HAP-1 (cell line): ENCODE results near the gene EEFSEC.

Source experiments
- DNase-seq, 2 experiments: peaks; one replicate each; pipeline ENCODE4 v3.0.0-alpha.2; 2016 to 2020; ENCODE audit warnings: low spot score in 2 of 2
- H3K27me3 ChIP-seq: fragments of 250-450 bp; sonication (Bioruptor Pico); 2 replicates; pipeline ENCODE4 v1.5.1; 2020; ENCODE audit warnings: low read depth, mild to moderate bottlenecking, moderate library complexity
- H3K36me3 ChIP-seq: fragments of 250-450 bp; sonication (Bioruptor Pico); replicated peaks from 2 replicates; pipeline ENCODE4 v1.5.1; 2020; ENCODE audit warnings: mild to moderate bottlenecking
- H3K4me1 ChIP-seq: fragments of 250-450 bp; sonication (Bioruptor Pico); 2 replicates; pipeline ENCODE4 v1.5.1; 2020; ENCODE audit warnings: mild to moderate bottlenecking
- H3K4me3 ChIP-seq: fragments of 250-450 bp; sonication (Bioruptor Pico); 2 replicates; pipeline ENCODE4 v1.5.1; 2020; ENCODE audit warnings: mild to moderate bottlenecking, moderate library complexity
- H3K9me3 ChIP-seq: fragments of 250-450 bp; sonication (Bioruptor Pico); 2 replicates; pipeline ENCODE4 v1.5.1; 2020; ENCODE audit warnings: mild to moderate bottlenecking, moderate library complexity
- in situ Hi-C: fragments of 300-500 bp; cut with MboI; formaldehyde crosslinking; loops from 3 replicates; pipeline ENCODE4 v1.14.3; 2020; ENCODE audit warnings: low sequenced_read_pairs, inconsistent platforms, mixed read lengths

Gene EEFSEC

DNA sequence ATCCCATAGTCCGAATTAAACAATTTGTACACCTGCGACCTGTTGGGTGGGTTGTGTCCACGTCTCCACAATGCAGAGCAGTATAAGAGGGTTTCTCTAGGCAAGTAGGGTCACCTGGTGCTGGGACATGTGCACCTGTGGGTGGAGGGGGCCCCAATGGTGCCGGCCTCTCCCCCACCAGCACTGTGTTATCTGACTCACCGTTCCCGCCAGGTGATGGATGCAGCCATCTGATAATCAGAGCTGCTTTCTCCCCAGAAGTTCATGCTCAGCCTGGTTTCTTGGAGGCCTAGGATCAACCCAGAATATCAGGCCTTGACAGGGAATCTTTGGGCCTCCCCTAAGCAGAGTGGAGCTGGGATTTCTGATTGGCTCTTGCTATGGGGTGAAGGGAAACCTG is 227.4 kb downstream of the EEFSEC start:
- DNase-seq = no peak
- in situ Hi-C loops = no loop called here
- no peaks in the 10 kb centered on the region for H3K27me3 ChIP-seq
- H3K36me3 ChIP-seq = no peaks in the 10 kb centered on the region
- no peaks in the 10 kb centered on the region for H3K9me3 ChIP-seq
- H3K4me1 ChIP-seq = no peaks in the 10 kb centered on the region
- no peak overlapping the region for H3K4me3 ChIP-seq

- in situ Hi-C loops = no loop called here
- Histone ChIP-seq H3K36me3 (no peaks in the 10 kb centered on the region), H3K4me3 (no peak overlapping the region), H3K9me3 (no peaks in the 10 kb centered on the region), H3K4me1 (no peaks in the 10 kb centered on the region), H3K27me3 (no peaks in the 10 kb centered on the region)
- DNase-seq = no peak
Observed at GRCh38 chr3:128381609-128382008, 228.3 kb downstream of the EEFSEC start.

- in situ Hi-C loops = no loop called here
- no peak overlapping the region for H3K4me3 ChIP-seq
- H3K27me3 ChIP-seq = no peaks in the 10 kb centered on the region
- H3K4me1 ChIP-seq = no peaks in the 10 kb centered on the region
- no peak for DNase-seq
- H3K9me3 ChIP-seq = no peaks in the 10 kb centered on the region
- no peaks in the 10 kb centered on the region for H3K36me3 ChIP-seq
Observed at GRCh38 chr3:128382221-128382807, 229.0 kb downstream of the EEFSEC start.

DNA sequence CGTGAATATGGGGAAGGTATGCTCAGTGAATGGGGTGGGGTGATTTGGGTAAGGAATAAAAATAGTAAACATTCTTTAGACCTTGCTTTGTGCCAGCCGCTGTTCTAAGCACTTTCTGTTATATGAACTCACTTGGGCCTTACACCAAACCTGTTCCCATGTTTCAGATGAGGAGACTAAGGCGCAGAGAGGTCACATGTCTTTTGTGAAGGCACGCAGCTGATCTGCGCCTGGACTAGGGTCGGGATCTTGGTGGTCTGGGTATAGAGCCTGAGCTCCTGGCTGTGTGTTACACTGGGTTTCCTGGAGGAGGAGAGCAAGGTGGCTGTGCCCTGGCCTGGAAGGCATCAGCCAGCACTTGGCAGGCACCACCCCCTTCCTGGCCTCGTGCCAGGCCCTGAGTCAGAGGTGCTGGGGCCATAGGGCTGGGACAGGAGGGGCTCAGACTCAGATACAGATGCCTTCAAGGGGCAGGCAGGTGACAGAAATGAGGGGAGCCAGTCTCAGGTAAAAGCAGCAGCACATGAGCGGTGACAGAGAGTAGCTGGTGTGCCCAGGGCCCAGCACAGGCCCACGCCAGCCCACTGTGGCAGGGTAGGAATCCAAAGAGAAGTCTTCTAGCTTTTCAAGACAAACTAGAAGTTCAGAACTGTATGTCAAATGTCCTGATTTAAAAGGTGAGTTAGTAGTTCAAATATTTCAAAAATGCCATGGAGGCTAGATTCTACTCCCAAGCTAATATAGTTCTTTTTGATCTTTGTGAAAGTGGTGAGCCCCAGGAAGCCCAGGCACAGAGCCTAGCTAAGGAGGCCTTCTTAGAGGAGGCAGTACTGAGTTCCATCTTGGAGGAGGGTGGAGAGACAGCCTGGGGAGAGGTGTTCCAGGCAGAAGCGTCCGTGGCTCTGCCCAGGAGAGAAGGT is 230.3 kb downstream of the EEFSEC start:
- Histone ChIP-seq H3K9me3 (no peaks in the 10 kb centered on the region), H3K27me3 (no peaks in the 10 kb centered on the region), H3K4me3 (no peak overlapping the region), H3K36me3 (no peaks in the 10 kb centered on the region), H3K4me1 (no peaks in the 10 kb centered on the region)
- in situ Hi-C loops = no loop called here
- DNase-seq = peak in 1 of 2 experiments; percentile 52

- in situ Hi-C loops = no loop called here
Observed at GRCh38 chr3:128385080-128385832, 232.0 kb downstream of the EEFSEC start.

GRCh38 chr3:128388932-128389331 is 235.7 kb downstream of the EEFSEC start:
- Histone ChIP-seq H3K36me3 (no peaks in the 10 kb centered on the region), H3K4me1 (no peaks in the 10 kb centered on the region), H3K4me3 (no peak overlapping the region), H3K9me3 (no peaks in the 10 kb centered on the region), H3K27me3 (no peaks in the 10 kb centered on the region)
- in situ Hi-C loops = no loop called here
- DNase-seq = no peak

More at GRCh38 chr3:128385080-128385832, 232.0 kb downstream of the EEFSEC start:
- H3K9me3 ChIP-seq = no peaks in the 10 kb centered on the region
- no peak overlapping the region for H3K4me3 ChIP-seq
- no peaks in the 10 kb centered on the region for H3K36me3 ChIP-seq
- H3K27me3 ChIP-seq = no peaks in the 10 kb centered on the region
- DNase-seq = no peak
- no peaks in the 10 kb centered on the region for H3K4me1 ChIP-seq

GRCh38 chr3:128390867-128391266 is 237.6 kb downstream of the EEFSEC start:
- DNase-seq = no peak
- Histone ChIP-seq H3K36me3 (no peaks in the 10 kb centered on the region), H3K4me1 (no peaks in the 10 kb centered on the region), H3K4me3 (no peak overlapping the region), H3K9me3 (no peaks in the 10 kb centered on the region), H3K27me3 (no peaks in the 10 kb centered on the region)
- in situ Hi-C loops = no loop called here

GRCh38 chr3:128392021-128392420 is 238.7 kb downstream of the EEFSEC start:
- in situ Hi-C loops = no loop called here
- H3K27me3 ChIP-seq = no peaks in the 10 kb centered on the region
- H3K9me3 ChIP-seq = no peaks in the 10 kb centered on the region
- DNase-seq = no peak
- H3K4me3 ChIP-seq = no peak overlapping the region
- no peaks in the 10 kb centered on the region for H3K4me1 ChIP-seq
- no peaks in the 10 kb centered on the region for H3K36me3 ChIP-seq

- Histone ChIP-seq H3K9me3 (no peaks in the 10 kb centered on the region), H3K36me3 (no peaks in the 10 kb centered on the region), H3K4me1 (no peaks in the 10 kb centered on the region), H3K4me3 (no peak overlapping the region), H3K27me3 (no peaks in the 10 kb centered on the region)
- DNase-seq = no peak
- in situ Hi-C loops = no loop called here
Observed at GRCh38 chr3:128392818-128393544, 239.7 kb downstream of the EEFSEC start.

DNA sequence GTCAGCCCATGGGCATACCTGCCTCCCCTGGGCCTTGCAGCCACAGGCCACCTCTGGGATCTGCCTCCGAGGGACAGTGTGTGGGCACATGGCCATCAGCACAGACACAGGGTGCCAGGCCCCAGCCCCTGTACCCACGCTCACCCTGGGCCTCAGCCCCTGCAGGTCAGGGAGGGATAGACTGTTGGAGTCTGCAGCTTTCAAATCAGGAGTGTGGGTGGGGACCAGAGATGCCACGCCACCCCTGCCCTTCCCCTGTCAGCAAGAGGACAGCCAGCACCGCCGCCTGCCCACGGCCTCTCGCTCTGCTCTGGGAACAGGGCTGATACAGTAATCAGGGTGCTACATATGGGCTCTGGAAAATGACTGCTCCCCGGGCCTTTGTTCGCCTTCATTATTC is 240.8 kb downstream of the EEFSEC start:
- in situ Hi-C loops = no loop called here
- H3K27me3 ChIP-seq = no peaks in the 10 kb centered on the region

DNA sequence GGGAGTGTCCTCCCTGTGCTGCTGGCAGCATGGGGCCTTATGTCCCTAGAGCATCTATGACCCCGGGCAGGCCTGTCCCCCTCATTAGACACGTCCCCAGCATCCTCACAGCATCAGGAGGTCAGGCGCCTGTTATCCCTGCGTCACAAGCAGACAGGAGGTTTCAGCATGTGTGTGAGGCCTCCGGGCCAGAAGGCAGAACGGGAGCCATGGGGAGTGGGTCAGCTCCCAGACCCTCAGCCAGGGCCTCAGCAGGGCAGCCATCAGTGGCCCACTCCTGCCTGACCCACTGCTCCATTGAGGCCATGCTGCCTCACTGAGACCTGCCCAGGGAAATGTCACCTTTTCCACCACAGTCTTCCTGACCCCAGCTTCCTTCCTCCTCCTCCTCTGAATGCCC is 241.8 kb downstream of the EEFSEC start:
- no peak for DNase-seq
- no peaks in the 10 kb centered on the region for H3K36me3 ChIP-seq
- no peak overlapping the region for H3K4me3 ChIP-seq
- in situ Hi-C loops = no loop called here
- no peaks in the 10 kb centered on the region for H3K27me3 ChIP-seq
- no peaks in the 10 kb centered on the region for H3K4me1 ChIP-seq
- H3K9me3 ChIP-seq = no peaks in the 10 kb centered on the region

More for the DNA sequence above, 240.8 kb downstream of the EEFSEC start:
- Histone ChIP-seq H3K9me3 (no peaks in the 10 kb centered on the region), H3K36me3 (no peaks in the 10 kb centered on the region), H3K4me3 (no peak overlapping the region), H3K4me1 (no peaks in the 10 kb centered on the region)
- DNase-seq = no peak

DNA sequence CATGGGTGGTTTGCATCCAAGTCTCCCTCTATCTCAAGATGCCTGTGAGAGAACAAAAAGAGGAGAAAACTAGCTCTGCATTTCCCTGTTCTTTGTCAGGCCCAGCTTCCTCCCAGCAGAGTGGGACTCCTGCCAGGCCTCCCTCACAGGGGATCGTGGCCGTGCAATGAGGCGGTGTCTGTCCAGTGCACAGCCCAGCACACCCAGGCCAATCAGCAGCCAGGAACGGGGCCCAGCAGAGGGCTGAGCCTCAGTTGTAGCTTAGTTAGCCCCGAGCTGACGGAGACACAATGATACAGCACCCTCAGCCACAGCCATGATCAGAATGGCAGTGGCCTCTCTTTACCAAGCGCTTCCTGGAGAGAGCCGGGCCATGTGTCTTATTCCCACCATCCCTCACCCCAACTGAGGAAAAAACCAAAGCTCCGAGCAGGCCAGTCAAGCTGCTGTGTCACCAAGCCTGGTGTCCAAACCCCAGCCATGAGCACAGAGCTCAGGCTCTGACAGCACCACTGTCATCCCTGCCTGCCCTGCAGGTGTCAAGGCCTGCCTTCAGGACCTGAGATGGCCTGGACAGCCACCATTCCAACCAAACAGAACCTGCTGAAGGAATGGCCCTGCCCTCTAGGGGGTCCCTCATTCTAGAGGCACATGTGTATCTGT is 242.3 kb downstream of the EEFSEC start:
- H3K36me3 ChIP-seq = no peaks in the 10 kb centered on the region
- no peaks in the 10 kb centered on the region for H3K4me1 ChIP-seq
- in situ Hi-C loops = no loop called here
- no peaks in the 10 kb centered on the region for H3K9me3 ChIP-seq
- no peak overlapping the region for H3K4me3 ChIP-seq
- no peaks in the 10 kb centered on the region for H3K27me3 ChIP-seq
- DNase-seq = no peak

- H3K36me3 ChIP-seq = no peaks in the 10 kb centered on the region
- H3K4me1 ChIP-seq = no peaks in the 10 kb centered on the region
- H3K27me3 ChIP-seq = no peaks in the 10 kb centered on the region
- H3K9me3 ChIP-seq = no peaks in the 10 kb centered on the region
- DNase-seq = no peak
- no peak overlapping the region for H3K4me3 ChIP-seq
- in situ Hi-C loops = no loop called here
Observed at GRCh38 chr3:128397484-128397883, 244.2 kb downstream of the EEFSEC start.
